GM18909 (cell line): ENCODE data around the gene GPATCH4.

Experiments used
- ATAC-seq: cut with Tn5 transposase; IDR thresholded peaks from one replicate; pipeline ENCODE4 v1.9.1; 2021; ENCODE audit warnings: mild to moderate bottlenecking; ENCODE audit not compliant: unreplicated experiment, poor library complexity

Gene GPATCH4

GRCh38 chr1:156551869-156552268 is 49.4 kb downstream of the GPATCH4 start:
- ATAC-seq: no peak

GRCh38 chr1:156551066-156551643 is 50.1 kb downstream of the GPATCH4 start:
- ATAC-seq: no peak

- no peak for ATAC-seq
These were observed 50.9 kb downstream of the GPATCH4 start for GRCh38 chr1:156550346-156550745.

- ATAC-seq: no peak
These were observed 51.4 kb downstream of the GPATCH4 start for GRCh38 chr1:156549831-156550230.

- no peak for ATAC-seq
These were observed 51.9 kb downstream of the GPATCH4 start for GRCh38 chr1:156549390-156549789.

GRCh38 chr1:156547982-156548381 is 53.3 kb downstream of the GPATCH4 start:
- ATAC-seq: no peak

GRCh38 chr1:156547434-156547833 is 53.8 kb downstream of the GPATCH4 start:
- no peak for ATAC-seq

- no peak for ATAC-seq
These were observed 55.0 kb downstream of the GPATCH4 start for GRCh38 chr1:156546267-156546666.

GRCh38 chr1:156544592-156545102 is 56.6 kb downstream of the GPATCH4 start:
- no peak for ATAC-seq
